ENCODE results near the gene ZKSCAN3.

DNA sequence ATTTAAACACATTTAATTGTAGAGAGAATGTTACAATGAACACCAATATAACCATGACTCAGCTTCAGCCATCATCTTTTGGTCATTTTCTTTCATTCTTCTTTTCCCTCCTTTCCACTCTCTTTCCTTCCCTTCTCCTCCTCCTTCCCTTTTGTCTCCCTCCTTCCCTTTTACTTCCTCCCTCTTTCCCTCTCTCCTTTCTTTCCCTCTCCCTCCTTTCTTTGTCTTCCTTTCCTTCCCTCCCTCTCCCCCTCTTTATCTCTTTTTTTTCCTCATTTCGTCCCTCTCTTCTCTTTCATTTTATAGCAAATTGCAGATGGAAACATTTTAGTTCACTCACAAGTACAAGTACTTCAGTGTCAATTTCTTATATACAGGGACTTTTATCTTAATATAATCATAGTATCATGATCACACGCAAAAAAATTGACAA is 1.8 kb downstream of the ZKSCAN3 start:
- TF ChIP-seq, protein P1, sequence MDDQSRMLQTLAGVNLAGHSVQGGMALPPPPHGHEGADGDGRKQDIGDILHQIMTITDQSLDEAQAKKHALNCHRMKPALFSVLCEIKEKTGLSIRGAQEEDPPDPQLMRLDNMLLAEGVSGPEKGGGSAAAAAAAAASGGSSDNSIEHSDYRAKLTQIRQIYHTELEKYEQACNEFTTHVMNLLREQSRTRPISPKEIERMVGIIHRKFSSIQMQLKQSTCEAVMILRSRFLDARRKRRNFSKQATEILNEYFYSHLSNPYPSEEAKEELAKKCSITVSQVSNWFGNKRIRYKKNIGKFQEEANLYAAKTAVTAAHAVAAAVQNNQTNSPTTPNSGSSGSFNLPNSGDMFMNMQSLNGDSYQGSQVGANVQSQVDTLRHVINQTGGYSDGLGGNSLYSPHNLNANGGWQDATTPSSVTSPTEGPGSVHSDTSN (IDR thresholded peaks at IDR 0.05), result no peak
- TF ChIP-seq POLR2A (IDR thresholded peaks at IDR 0.05; ENCODE audit: low read length) (no peak), FOSL2 (IDR thresholded peaks at IDR 0.05) (no peak), FOSL2 (CRISPR knock-in tag; IDR thresholded peaks at IDR 0.05) (no peak), MYC (IDR thresholded peaks at IDR 0.05; ENCODE audit: borderline replicate concordance, low read length) (no peak), NR3C1 (IDR thresholded peaks at IDR 0.05) (no peak), MAZ (IDR thresholded peaks at IDR 0.05; ENCODE audit: borderline replicate concordance, low read depth, low read length) (no peak)
- TF ChIP-seq, protein P2, sequence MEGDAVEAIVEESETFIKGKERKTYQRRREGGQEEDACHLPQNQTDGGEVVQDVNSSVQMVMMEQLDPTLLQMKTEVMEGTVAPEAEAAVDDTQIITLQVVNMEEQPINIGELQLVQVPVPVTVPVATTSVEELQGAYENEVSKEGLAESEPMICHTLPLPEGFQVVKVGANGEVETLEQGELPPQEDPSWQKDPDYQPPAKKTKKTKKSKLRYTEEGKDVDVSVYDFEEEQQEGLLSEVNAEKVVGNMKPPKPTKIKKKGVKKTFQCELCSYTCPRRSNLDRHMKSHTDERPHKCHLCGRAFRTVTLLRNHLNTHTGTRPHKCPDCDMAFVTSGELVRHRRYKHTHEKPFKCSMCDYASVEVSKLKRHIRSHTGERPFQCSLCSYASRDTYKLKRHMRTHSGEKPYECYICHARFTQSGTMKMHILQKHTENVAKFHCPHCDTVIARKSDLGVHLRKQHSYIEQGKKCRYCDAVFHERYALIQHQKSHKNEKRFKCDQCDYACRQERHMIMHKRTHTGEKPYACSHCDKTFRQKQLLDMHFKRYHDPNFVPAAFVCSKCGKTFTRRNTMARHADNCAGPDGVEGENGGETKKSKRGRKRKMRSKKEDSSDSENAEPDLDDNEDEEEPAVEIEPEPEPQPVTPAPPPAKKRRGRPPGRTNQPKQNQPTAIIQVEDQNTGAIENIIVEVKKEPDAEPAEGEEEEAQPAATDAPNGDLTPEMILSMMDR (IDR thresholded peaks at IDR 0.05), result no peak

All from A549 (cell line).